HepG2 (cell line): ENCODE data around the gene CD163L1. TPM values are rescaled to one million over a fixed set of nuclear protein-coding genes. Genes with fewer than 3 reads are reported as not detected.

ENCODE experiments used
- ATAC-seq: fragments of 200-7000 bp; cut with Tn5 transposase; 3 replicates; pipeline ENCODE4 v1.9.1; 2020; ENCODE audit warnings: mild to moderate bottlenecking, moderate library complexity
- BruUV-seq: library from RNA; stranded (reverse); fragments of 400-500 nt; replicated peaks from 2 replicates; lab custom pipeline; 2021; lab: Mats Ljungman, UMichigan
- CTCF ChIA-PET: fragments of 300-600 bp; formaldehyde crosslinking; extraction: SDS; loops from one replicate; lab custom pipeline; 2021; ENCODE audit warnings: low total read pairs, inconsistent platforms, low intra/inter-chr PET ratio; lab: Yijun Ruan, JAX
- POLR2A ChIA-PET: fragments of 350-600 bp; sonication (Branson Sonifier 250); formaldehyde crosslinking; loops from one replicate; lab custom pipeline; 2020; ENCODE audit warnings: antibody characterized with exemption, inconsistent platforms; lab: Yijun Ruan, JAX
- DNase-seq: peaks from one replicate; pipeline ENCODE4 v3.0.0-alpha.2; 2015; ENCODE audit warnings: low spot score
- FAIRE-seq: peaks from 3 replicates; lab custom pipeline; 2011; peaks lifted over from hg19 to GRCh38; lab: Jason Lieb, UNC
- H2AFZ ChIP-seq: one replicate; pipeline ENCODE4 v1.6.1; 2011; ENCODE audit warnings: low read length, inconsistent platforms
- H3K27ac ChIP-seq: fragments of 300-600 bp; 3 replicates; pipeline ENCODE4 v1.8.0; 2011; ENCODE audit warnings: mixed run types, mild to moderate bottlenecking, mixed read lengths, low read length, inconsistent platforms; ENCODE audit not compliant: insufficient read depth; ENCODE audit errors: extremely low read length
- H3K27me3 ChIP-seq, 2 experiments: fragments of 200-600 bp in 1 of 2; 2 replicates in 1 of 2; 3 replicates in 1 of 2; pipeline versions ENCODE4 v1.6.0 to v1.8.0; 2011; ENCODE audit warnings: low read length in 2 of 2, mild to moderate bottlenecking in 2 of 2, moderate library complexity in 2 of 2, inconsistent platforms in 1 of 2; ENCODE audit not compliant: insufficient read depth in 2 of 2, control insufficient read depth in 1 of 2
- H3K36me3 ChIP-seq, 2 experiments: fragments of 200-600 bp in 1 of 2; replicated peaks in 1 of 2; 2 replicates in 1 of 2; 3 replicates in 1 of 2; pipeline versions ENCODE4 v1.5.1 to v1.8.0; 2011; ENCODE audit warnings: low read length in 2 of 2, inconsistent platforms in 1 of 2; ENCODE audit not compliant: insufficient read depth in 2 of 2, control insufficient read depth in 1 of 2
- H3K4me1 ChIP-seq: 2 replicates; pipeline ENCODE4 v1.5.1; 2012; ENCODE audit warnings: low read length, inconsistent platforms; ENCODE audit not compliant: insufficient read depth
- H3K4me2 ChIP-seq: 2 replicates; pipeline ENCODE4 v1.6.0; 2011; ENCODE audit warnings: low read depth, low read length, inconsistent platforms
- H3K4me3 ChIP-seq, 3 experiments: fragments of 200-600 bp in 1 of 3; sonication (generic), shearing (Covaris generic) in 1 of 3; replicated peaks in 1 of 3; 2 replicates each; pipeline ENCODE4 v1.5.1; 2011 to 2016; ENCODE audit warnings: low read length in 3 of 3, inconsistent platforms in 2 of 3, low read depth in 2 of 3, mild to moderate bottlenecking in 2 of 3, control low read depth in 1 of 3, mixed read lengths in 1 of 3; ENCODE audit not compliant: insufficient read depth in 1 of 3
- H3K79me2 ChIP-seq: one replicate; pipeline ENCODE4 v1.6.1; 2011; ENCODE audit warnings: low read length, inconsistent platforms; ENCODE audit not compliant: insufficient read depth
- H3K9ac ChIP-seq: 2 replicates; pipeline ENCODE4 v1.6.0; 2011; ENCODE audit warnings: mild to moderate bottlenecking, low read depth, low read length, inconsistent platforms; ENCODE audit not compliant: insufficient read depth
- H3K9me3 ChIP-seq: 2 replicates; pipeline ENCODE4 v1.5.1; 2012; ENCODE audit warnings: mild to moderate bottlenecking, low read length
- H4K20me1 ChIP-seq: 2 replicates; pipeline ENCODE4 v1.6.0; 2011; ENCODE audit warnings: inconsistent platforms, mild to moderate bottlenecking, low read length, moderate library complexity; ENCODE audit not compliant: insufficient read depth
- AGO1 ChIP-seq: fragments of 200-400 bp; formaldehyde crosslinking; IDR thresholded peaks from 2 replicates; pipeline ENCODE4 v1.6.1; 2017; ENCODE audit warnings: mild to moderate bottlenecking, low read depth, low read length, moderate library complexity; ENCODE audit not compliant: poor library complexity, severe bottlenecking
- ATF1 ChIP-seq: IDR thresholded peaks from 2 replicates; pipeline ENCODE4 v1.6.1; 2016; ENCODE audit warnings: mild to moderate bottlenecking, control low read depth
- CSRNP1 ChIP-seq: sonication (generic); formaldehyde crosslinking; IDR thresholded peaks from 2 replicates; pipeline ENCODE4 v1.8.1; 2023; ENCODE audit warnings: mild to moderate bottlenecking, missing genetic modification reagents
- MYC ChIP-seq: sonication (generic); formaldehyde crosslinking; IDR thresholded peaks from 2 replicates; pipeline ENCODE4 v1.9.0; 2021; ENCODE audit warnings: missing genetic modification reagents, borderline replicate concordance
- MZF1 ChIP-seq: sonication (generic); formaldehyde crosslinking; IDR thresholded peaks from 2 replicates; pipeline ENCODE4 v1.8.1; 2023; ENCODE audit warnings: mild to moderate bottlenecking, missing genetic modification reagents, borderline replicate concordance
- ZBTB10 ChIP-seq: sonication (generic); formaldehyde crosslinking; IDR thresholded peaks from 2 replicates; pipeline ENCODE4 v1.4.0; 2020; ENCODE audit warnings: missing genetic modification reagents, borderline replicate concordance
- ZNF629 ChIP-seq: sonication (generic); formaldehyde crosslinking; conservative IDR thresholded peaks from 2 replicates; pipeline ENCODE4 v1.5.0; 2020; ENCODE audit warnings: missing genetic modification reagents
- WGBS: methylation state at CpG from one replicate; pipeline ENCODE4 v1.1.6; 2017; ENCODE audit warnings: low lambda C conversion rate; 5-methylcytosine and 5-hydroxymethylcytosine counted together
- in situ Hi-C: cut with HindIII; loops from 2 replicates; pipeline ENCODE4 v1.10.0; 2017; ENCODE audit warnings: low pct_unique_long_range_greater_than_20kb; ENCODE audit not compliant: extremely low pct_ligation_motif_present
- intact Hi-C: fragments of 100-400 bp; cut with micrococcal nuclease; formaldehyde crosslinking; loops from one replicate; pipeline ENCODE4 v1.10.0; 2022; ENCODE audit not compliant: unreplicated experiment
- polyA plus RNA-seq, 8 experiments: library from polyadenylated mRNA; depleted of rRNA in 3 of 8; stranded (reverse) in 7 of 8; unstranded in 1 of 8; fragments of >200 nt; fragmentation: Illumina TruSeq in 4 of 8; extraction: Trizol in 4 of 8; gene quantifications; 2 replicates each; pipeline versions ENCODE4 v1.2.1 to v1.2.3, GENCODE V29; 2011 to 2016; ENCODE audit warnings: low read depth in 4 of 8, missing spikeins in 1 of 8, mixed read lengths in 1 of 8; ENCODE audit not compliant: insufficient read depth in 1 of 8
- total RNA-seq, 5 experiments: library from RNA; depleted of rRNA; stranded (reverse); fragments of >200 nt; fragmentation: Illumina TruSeq; extraction: Trizol; gene quantifications; 2 replicates each; pipeline ENCODE4 v1.2.3, GENCODE V29; 2016; ENCODE audit warnings: low read depth in 1 of 5

The CD163L1 gene
- total and polyA plus RNA-seq, 2 of the 13 experiments (the other 11 are each of a cell fraction or from before 2014, with no cell fraction given), result 3.4 to 6.8 TPM

DNA sequence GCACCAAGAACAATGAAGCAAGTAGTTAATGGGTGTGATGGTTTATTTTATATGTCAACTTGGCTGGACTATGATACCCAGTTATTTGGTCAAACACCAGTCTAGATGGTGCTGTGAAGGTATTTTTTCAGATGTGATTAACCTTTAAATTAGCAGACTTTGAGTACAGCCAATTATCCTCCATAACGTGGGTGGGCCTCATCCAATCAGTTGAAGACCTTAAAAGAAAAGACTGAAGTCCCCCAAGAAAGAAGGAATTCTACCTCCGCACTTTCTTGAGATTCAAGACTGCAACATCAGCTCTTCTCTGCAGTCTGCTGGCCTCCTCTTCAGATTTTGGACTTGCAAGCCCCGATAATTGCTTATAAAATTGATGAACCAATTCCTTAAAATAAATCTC is 47.5 kb downstream of the CD163L1 start (continued):
- TF ChIP-seq AGO1 (no peak), ZBTB10 (CRISPR knock-in tag) (no peak)

GRCh38 chr12:7395950-7396349 is 48.0 kb downstream of the CD163L1 start:
- Histone ChIP-seq H3K4me2 (no peak overlapping the region), H3K4me1 (no peaks in the 10 kb centered on the region), H3K9ac (no peak overlapping the region), H3K36me3 (no peaks in the 10 kb centered on the region), H3K9me3 (no peaks in the 10 kb centered on the region), H3K4me3 (no peak overlapping the region)
- under 1% methylated on average over 4 of the region's 5 CpGs for WGBS
- DNase-seq, result no peak
- TF ChIP-seq CSRNP1 (CRISPR knock-in tag), result no peak
- no peak for TF ChIP-seq ATF1 (CRISPR knock-in tag)
- no peak for TF ChIP-seq MYC (CRISPR knock-in tag)
- no peak for TF ChIP-seq ZNF629 (CRISPR knock-in tag)
- no peak for TF ChIP-seq MZF1 (CRISPR knock-in tag)
- TF ChIP-seq, all 625 proteins: peak for 0
- ChIA-PET POLR2A (no interaction called here), CTCF (no interaction called here)
- Histone ChIP-seq H2AFZ (no peak overlapping the region), H4K20me1 (no peaks in the 10 kb centered on the region), H3K27me3 (no peaks in the 10 kb centered on the region), H3K27ac (no peak overlapping the region), H3K79me2 (no peaks in the 10 kb centered on the region)
- BruUV-seq, result no TSS peak
- in situ Hi-C loops (no loop called here), intact Hi-C loops (no loop called here)
- FAIRE-seq, result no peak
- no peak for ATAC-seq
